Measurements from ENCODE around the gene ARHGAP15. TPM values are rescaled to one million over a fixed set of nuclear protein-coding genes. Genes with fewer than 3 reads are reported as not detected.

The ARHGAP15 gene
- polyA plus RNA-seq, 1 donor from 2014 or later: 0.30 TPM

GRCh38 chr2:143426296-143426695 lies 297.1 kb downstream of the ARHGAP15 start:
- no peaks in the 10 kb centered on the region for H4K20me1 ChIP-seq (ENCODE audit: insufficient read depth)
- H2AFZ ChIP-seq (ENCODE audit: low read depth, low read length): no peak overlapping the region
- TF ChIP-seq EP300 (conservative IDR thresholded peaks at IDR 0.05; ENCODE audit: poor library complexity, severe bottlenecking) (no peak), SMC3 (conservative IDR thresholded peaks at IDR 0.05; ENCODE audit: poor library complexity) (no peak), RAD21 (conservative IDR thresholded peaks at IDR 0.05) (no peak), MXI1 (conservative IDR thresholded peaks at IDR 0.05; ENCODE audit: poor library complexity, severe bottlenecking) (no peak), CTCF (IDR thresholded peaks at IDR 0.05; ENCODE audit: poor library complexity, severe bottlenecking) (no peak), REST (IDR thresholded peaks at IDR 0.05; ENCODE audit: borderline replicate concordance) (no peak), TAF1 (IDR thresholded peaks at IDR 0.05; ENCODE audit: low read depth) (no peak), POLR2AphosphoS5 (IDR thresholded peaks at IDR 0.05) (no peak), EZH2 (IDR thresholded peaks at IDR 0.05; ENCODE audit: borderline replicate concordance, insufficient read depth, low read length, poor library complexity, severe bottlenecking) (no peak)
- no peaks in the 10 kb centered on the region for H3K79me2 ChIP-seq (replicated peaks; ENCODE audit: insufficient read depth, low read length)
- H3K4me3 ChIP-seq (ENCODE audit: low read length): no peak overlapping the region
- H3K9me2 ChIP-seq (ENCODE audit: insufficient read depth, low read length): no peaks in the 10 kb centered on the region
- H3K36me3 ChIP-seq (ENCODE audit: insufficient read depth, low read length): no peaks in the 10 kb centered on the region
- H3K27me3 ChIP-seq (ENCODE audit: insufficient read depth, low read depth, low read length): no peaks in the 10 kb centered on the region
- no peaks in the 10 kb centered on the region for H3F3A ChIP-seq (ENCODE audit: insufficient read depth, low read length, poor library complexity, severe bottlenecking)
- H3K4me2 ChIP-seq (ENCODE audit: low read length): no peak overlapping the region
- no peaks in the 10 kb centered on the region for H3K9me3 ChIP-seq (ENCODE audit: low read length)
- H3K27ac ChIP-seq (ENCODE audit: low read length): no peak overlapping the region
- no peak overlapping the region for H3K9ac ChIP-seq (ENCODE audit: low read length)

GRCh38 chr2:143428700-143429099 lies 299.5 kb downstream of the ARHGAP15 start:
- H3K4me2 ChIP-seq (ENCODE audit: low read length): no peak overlapping the region
- no peak overlapping the region for H3K27ac ChIP-seq (ENCODE audit: low read length)
- no peaks in the 10 kb centered on the region for H3K27me3 ChIP-seq (ENCODE audit: insufficient read depth, low read depth, low read length)
- no peaks in the 10 kb centered on the region for H3F3A ChIP-seq (ENCODE audit: insufficient read depth, low read length, poor library complexity, severe bottlenecking)
- no peak overlapping the region for H3K4me3 ChIP-seq (ENCODE audit: low read length)
- H4K20me1 ChIP-seq (ENCODE audit: insufficient read depth): no peaks in the 10 kb centered on the region
- peaks cover 2% of the 10 kb centered on the region for H3K9me2 ChIP-seq (ENCODE audit: insufficient read depth, low read length)
- H3K9ac ChIP-seq (ENCODE audit: low read length): no peak overlapping the region
- no peaks in the 10 kb centered on the region for H3K9me3 ChIP-seq (ENCODE audit: low read length)
- TF ChIP-seq MXI1 (conservative IDR thresholded peaks at IDR 0.05; ENCODE audit: poor library complexity, severe bottlenecking): no peak
- H3K36me3 ChIP-seq (ENCODE audit: insufficient read depth, low read length): no peaks in the 10 kb centered on the region
- H3K79me2 ChIP-seq (replicated peaks; ENCODE audit: insufficient read depth, low read length): no peaks in the 10 kb centered on the region
- H2AFZ ChIP-seq (ENCODE audit: low read depth, low read length): no peak overlapping the region
